NB4 (cell line): ENCODE data around the gene KCNH3.
A peak's percentile ranks its signal among the peaks of the same experiment; 100 is the strongest.

ENCODE experiments used
- DNase-seq: peaks from one replicate; pipeline ENCODE4 v3.0.0; 2010; ENCODE audit warnings: low read depth
- H3K4me3 ChIP-seq: one replicate; pipeline ENCODE4 v1.5.1; 2011; ENCODE audit warnings: mild to moderate bottlenecking, low read depth, low read length, moderate library complexity
- CTCF ChIP-seq: IDR thresholded peaks from one replicate; pipeline ENCODE4 v1.5.1; 2012; ENCODE audit warnings: low read depth, low read length
- MYC ChIP-seq: IDR thresholded peaks from 2 replicates; pipeline ENCODE4 v1.6.1; 2011; ENCODE audit warnings: low read depth, low read length
- POLR2A ChIP-seq: IDR thresholded peaks from 2 replicates; pipeline ENCODE4 v1.6.1; 2011; ENCODE audit warnings: mild to moderate bottlenecking; ENCODE audit not compliant: insufficient read length; ENCODE audit errors: extremely low read depth
- TF ChIP-seq, protein P1 (sequence below): IDR thresholded peaks from 2 replicates; pipeline ENCODE4 v1.6.1; 2011; ENCODE audit warnings: low read depth, low read length

Gene KCNH3

GRCh38 chr12:49541911-49542505 is 3.2 kb downstream of the KCNH3 start:
- TF ChIP-seq, protein P1, sequence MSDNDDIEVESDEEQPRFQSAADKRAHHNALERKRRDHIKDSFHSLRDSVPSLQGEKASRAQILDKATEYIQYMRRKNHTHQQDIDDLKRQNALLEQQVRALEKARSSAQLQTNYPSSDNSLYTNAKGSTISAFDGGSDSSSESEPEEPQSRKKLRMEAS: no peak
- TF ChIP-seq POLR2A (no peak), MYC (no peak), CTCF (no peak)

DNA sequence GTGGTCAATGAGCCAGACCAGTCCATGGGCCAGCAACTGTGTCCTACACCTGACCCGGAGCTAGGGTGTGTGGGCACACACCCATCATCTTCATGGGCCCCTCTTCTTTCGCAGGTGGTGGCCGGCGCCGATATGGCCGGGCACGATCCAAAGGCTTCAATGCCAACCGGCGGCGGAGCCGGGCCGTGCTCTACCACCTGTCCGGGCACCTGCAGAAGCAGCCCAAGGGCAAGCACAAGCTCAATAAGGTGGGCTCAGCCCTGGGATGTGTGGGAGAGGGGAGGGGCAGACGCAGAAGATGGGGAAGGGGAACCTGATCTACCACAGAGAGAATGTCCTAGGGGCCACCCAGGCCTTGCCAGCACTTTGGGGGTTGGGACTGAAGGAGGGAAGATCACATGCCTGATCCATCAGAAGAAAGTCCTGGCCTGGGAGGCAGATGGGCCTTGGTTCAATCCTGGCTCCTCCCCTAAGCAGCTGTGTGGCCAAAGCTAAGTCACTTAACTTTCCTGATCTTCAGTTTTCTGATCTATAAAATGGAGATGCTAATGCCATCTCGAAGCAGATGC is 3.8 kb downstream of the KCNH3 start:
- TF ChIP-seq CTCF: no peak
- TF ChIP-seq, protein P1: no peak
- no peak for TF ChIP-seq POLR2A
- TF ChIP-seq MYC: no peak
- DNase-seq: no peak
- H3K4me3 ChIP-seq: no peak overlapping the region

More at GRCh38 chr12:49541911-49542505, 3.2 kb downstream of the KCNH3 start:
- DNase-seq: peak; percentile 27
- H3K4me3 ChIP-seq: no peak overlapping the region

- H3K4me3 ChIP-seq: no peak overlapping the region
- TF ChIP-seq, protein P1: no peak
- TF ChIP-seq MYC: no peak
- TF ChIP-seq CTCF: no peak
- DNase-seq: no peak
These were observed 4.5 kb downstream of the KCNH3 start for GRCh38 chr12:49543221-49543913.

DNA sequence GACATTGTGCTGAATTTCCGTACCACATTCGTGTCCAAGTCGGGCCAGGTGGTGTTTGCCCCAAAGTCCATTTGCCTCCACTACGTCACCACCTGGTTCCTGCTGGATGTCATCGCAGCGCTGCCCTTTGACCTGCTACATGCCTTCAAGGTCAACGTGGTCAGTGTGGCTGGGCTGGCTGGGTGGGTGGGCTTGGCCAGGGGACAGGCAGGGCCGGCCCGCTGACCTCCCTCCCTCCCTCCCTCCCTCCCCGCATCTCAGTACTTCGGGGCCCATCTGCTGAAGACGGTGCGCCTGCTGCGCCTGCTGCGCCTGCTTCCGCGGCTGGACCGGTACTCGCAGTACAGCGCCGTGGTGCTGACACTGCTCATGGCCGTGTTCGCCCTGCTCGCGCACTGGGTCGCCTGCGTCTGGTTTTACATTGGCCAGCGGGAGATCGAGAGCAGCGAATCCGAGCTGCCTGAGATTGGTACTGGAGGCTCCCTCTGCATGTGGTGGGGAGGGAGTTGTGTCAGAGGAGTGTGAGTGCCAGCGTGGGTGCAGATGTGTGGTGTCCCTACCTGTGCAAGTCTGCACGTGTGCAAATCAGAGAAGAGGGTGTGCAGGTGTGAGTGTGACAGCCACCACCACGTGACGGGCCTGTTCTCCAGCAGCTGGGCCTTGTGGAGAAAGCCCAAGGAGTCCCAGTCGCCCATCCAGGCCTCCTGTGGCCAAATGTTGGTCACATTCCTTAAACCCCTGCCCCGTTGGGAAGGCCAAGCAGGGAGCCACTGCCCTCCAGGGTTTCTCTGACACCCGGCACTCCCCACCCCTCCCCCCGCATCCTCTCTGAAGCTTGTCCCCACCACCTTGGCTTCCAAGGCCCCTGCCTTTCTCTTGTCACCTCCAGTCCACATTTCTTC is 5.3 kb downstream of the KCNH3 start:
- TF ChIP-seq, protein P1: no peak
- TF ChIP-seq POLR2A: no peak
- no peak for TF ChIP-seq MYC
- TF ChIP-seq CTCF: no peak
- DNase-seq: no peak
- no peak overlapping the region for H3K4me3 ChIP-seq

GRCh38 chr12:49545815-49546214 is 7.0 kb downstream of the KCNH3 start:
- no peak for TF ChIP-seq MYC
- TF ChIP-seq CTCF: no peak
- no peak for TF ChIP-seq POLR2A
- TF ChIP-seq, protein P1: no peak
- DNase-seq: no peak
- no peak overlapping the region for H3K4me3 ChIP-seq
